ENCODE data around the gene RNF213.

DNA sequence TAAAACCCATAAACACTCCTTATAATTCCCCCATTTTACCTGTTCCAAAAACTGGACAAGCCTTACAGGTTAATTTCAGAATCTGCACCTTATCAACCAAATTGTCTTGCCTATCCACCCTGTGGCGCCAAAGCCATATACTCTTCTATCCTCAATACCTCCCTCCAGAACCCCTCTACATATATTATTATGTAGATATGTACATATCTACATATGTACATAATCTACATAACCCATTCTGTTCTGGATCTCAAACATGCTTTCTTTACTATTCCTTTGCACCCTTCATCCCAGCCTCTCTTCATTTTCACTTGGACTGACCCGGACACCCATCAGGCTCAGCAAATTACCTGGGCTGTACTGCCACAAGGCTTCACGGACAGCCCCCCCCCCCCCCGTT, 142.3 kb downstream of the RNF213 start:
- no peak for TF ChIP-seq GABPA (IDR thresholded peaks at IDR 0.05; ENCODE audit: low read depth)
- TF ChIP-seq EZH2 (IDR thresholded peaks at IDR 0.05; ENCODE audit: borderline replicate concordance, control insufficient read depth, low read depth, low read length), result no peak
- no peak for TF ChIP-seq HDAC2 (IDR thresholded peaks at IDR 0.05)
- TF ChIP-seq CEBPB (IDR thresholded peaks at IDR 0.05; ENCODE audit: borderline replicate concordance in 1 of 2, low read depth in 2 of 2, low read length in 2 of 2), result no peak
- TF ChIP-seq SPI1 (IDR thresholded peaks at IDR 0.05; ENCODE audit: borderline replicate concordance, insufficient read depth, low read depth, low read length), result no peak
- TF ChIP-seq CTCF (IDR thresholded peaks at IDR 0.05 in 2 of 3, conservative IDR thresholded peaks at IDR 0.05 in 1 of 3; ENCODE audit: control insufficient read depth in 2 of 3, extremely low read depth in 1 of 3, insufficient read depth in 1 of 3, low read depth in 3 of 3, low read length in 3 of 3), result no peak
- TF ChIP-seq POLR2A (IDR thresholded peaks at IDR 0.05; ENCODE audit: low read depth, low read length), result no peak
- no peak for TF ChIP-seq NFYA (IDR thresholded peaks at IDR 0.05; ENCODE audit: borderline replicate concordance, low read depth, low read length)
- no peak for TF ChIP-seq PAX8 (IDR thresholded peaks at IDR 0.05)
- TF ChIP-seq CBFB (IDR thresholded peaks at IDR 0.05; ENCODE audit: low read depth), result no peak
- no peak for TF ChIP-seq POLR2AphosphoS5 (IDR thresholded peaks at IDR 0.05; ENCODE audit: low read length)
- TF ChIP-seq RBBP5 (conservative IDR thresholded peaks at IDR 0.05), result no peak
- TF ChIP-seq BHLHE40 (IDR thresholded peaks at IDR 0.05; ENCODE audit: borderline replicate concordance in 1 of 2, low read depth in 2 of 2, low read length in 1 of 2), result no peak
- TF ChIP-seq IRF3 (IDR thresholded peaks at IDR 0.05), result no peak

All from GM12878 (cell line).